CD4-positive, CD25-positive, alpha-beta regulatory T cell (primary cell): ENCODE measurements around the gene LEP. TPM values are rescaled to one million over a fixed set of nuclear protein-coding genes. Genes with fewer than 3 reads are reported as not detected.

Experiments
- ATAC-seq, 2 donors: fragments of 150-1000 bp; cut with Tn5 transposase; one replicate each; pipeline ENCODE4 v1.10.0; 2021; ENCODE audit warnings: low read depth in 2 of 2, moderate number of reproducible peaks in 2 of 2, moderate library complexity in 1 of 2
- DNase-seq, 3 donors: peaks; one replicate each; pipeline versions ENCODE4 v3.0.0 to v3.0.0-alpha.2; 2012 to 2022; ENCODE audit warnings: mixed read lengths in 1 of 3
- H3K27ac ChIP-seq: one replicate; pipeline ENCODE4 v1.7.0; 2013; ENCODE audit warnings: mild to moderate bottlenecking, low read length; ENCODE audit not compliant: insufficient read depth, poor library complexity, severe bottlenecking
- H3K27me3 ChIP-seq: one replicate; pipeline ENCODE4 v1.7.0; 2013; ENCODE audit warnings: low read length; ENCODE audit not compliant: control insufficient read depth, insufficient read depth
- H3K36me3 ChIP-seq: one replicate; pipeline ENCODE4 v1.7.0; 2013; ENCODE audit warnings: mild to moderate bottlenecking, low read length, moderate library complexity; ENCODE audit not compliant: control insufficient read depth, insufficient read depth
- H3K4me1 ChIP-seq: 2 replicates; pipeline ENCODE4 v1.7.0; 2013; ENCODE audit warnings: mild to moderate bottlenecking, low read length; ENCODE audit not compliant: insufficient read depth, control insufficient read depth, poor library complexity, severe bottlenecking
- H3K4me3 ChIP-seq: one replicate; pipeline ENCODE4 v1.7.0; 2013; ENCODE audit warnings: low read depth, mild to moderate bottlenecking, low read length, moderate library complexity
- H3K9me3 ChIP-seq, 2 experiments: 1 replicate in 1 of 2; 2 replicates in 1 of 2; pipeline ENCODE4 v1.7.0; 2013; ENCODE audit warnings: low read length in 2 of 2, mild to moderate bottlenecking in 1 of 2, moderate library complexity in 1 of 2; ENCODE audit not compliant: control insufficient read depth in 2 of 2
- H3K27ac Mint-ChIP-seq, 3 donors: one replicate each; pipeline ENCODE4 v1.8.0; 2020 to 2022; ENCODE audit warnings: mild to moderate bottlenecking in 3 of 3, mixed read lengths in 3 of 3, moderate library complexity in 2 of 3
- H3K27me3 Mint-ChIP-seq: one replicate; pipeline ENCODE4 v1.8.0; 2022; ENCODE audit warnings: mild to moderate bottlenecking, mixed read lengths
- H3K36me3 Mint-ChIP-seq: one replicate; pipeline ENCODE4 v1.8.0; 2020; ENCODE audit warnings: mixed read lengths
- H3K4me1 Mint-ChIP-seq, 4 donors: one replicate each; pipeline ENCODE4 v1.8.0; 2020 to 2022; ENCODE audit warnings: mixed read lengths in 4 of 4, mild to moderate bottlenecking in 1 of 4
- H3K4me3 Mint-ChIP-seq, 4 donors: one replicate each; pipeline ENCODE4 v1.8.0; 2020 to 2022; ENCODE audit warnings: mild to moderate bottlenecking in 4 of 4, mixed read lengths in 4 of 4, moderate library complexity in 3 of 4
- H3K9me3 Mint-ChIP-seq, 7 donors: one replicate each; pipeline ENCODE4 v1.8.0; 2020 to 2022; ENCODE audit warnings: mixed read lengths in 7 of 7, mild to moderate bottlenecking in 3 of 7, moderate library complexity in 2 of 7
- polyA plus RNA-seq, 4 donors: library from polyadenylated mRNA; unstranded; fragments of 300-500 nt; fragmentation: Illumina TruSeq; gene quantifications; one replicate each; pipeline ENCODE4 v1.2.3, GENCODE V29; 2021
- total RNA-seq: library from RNA; stranded (reverse); gene quantifications from one replicate; pipeline ENCODE4 v1.2.3, GENCODE V29; 2022

Gene LEP
- total and polyA plus RNA-seq, 5 donors from 2014 or later, result not detected

DNA sequence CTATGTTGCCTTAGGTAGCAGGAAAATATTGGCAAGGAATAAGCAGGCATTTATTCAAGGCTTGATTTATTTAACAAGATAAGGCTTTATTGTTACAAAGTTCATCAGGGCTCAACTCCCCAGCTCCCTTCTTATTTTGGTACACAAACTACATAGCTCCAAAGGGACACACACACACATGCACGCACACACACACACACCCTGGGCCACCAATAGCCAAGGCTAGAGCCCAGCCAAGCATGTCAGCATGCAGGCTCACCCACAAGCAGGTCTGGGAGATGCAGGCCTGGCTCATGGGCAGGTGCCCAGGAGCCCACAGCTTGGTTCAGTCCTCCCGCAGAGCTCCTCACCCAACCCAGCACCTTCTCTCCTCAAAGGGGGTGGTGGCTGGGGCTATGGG lies 23.4 kb downstream of the LEP start:
- no peaks in the 10 kb centered on the region for H3K27me3 ChIP-seq
- H3K36me3 ChIP-seq, result no peaks in the 10 kb centered on the region
- DNase-seq (no peak), ATAC-seq (no peak)
- H3K4me3 ChIP-seq, result no peak overlapping the region
- Mint-ChIP-seq H3K9me3 (no peaks in the 10 kb centered on the region), H3K27me3 (peaks cover 16% of the 10 kb centered on the region), H3K4me1 (no peaks in the 10 kb centered on the region), H3K36me3 (no peaks in the 10 kb centered on the region), H3K4me3 (no peak overlapping the region), H3K27ac (no peak overlapping the region)
- no peak overlapping the region for H3K27ac ChIP-seq
- no peaks in the 10 kb centered on the region for H3K9me3 ChIP-seq
- no peaks in the 10 kb centered on the region for H3K4me1 ChIP-seq

DNA sequence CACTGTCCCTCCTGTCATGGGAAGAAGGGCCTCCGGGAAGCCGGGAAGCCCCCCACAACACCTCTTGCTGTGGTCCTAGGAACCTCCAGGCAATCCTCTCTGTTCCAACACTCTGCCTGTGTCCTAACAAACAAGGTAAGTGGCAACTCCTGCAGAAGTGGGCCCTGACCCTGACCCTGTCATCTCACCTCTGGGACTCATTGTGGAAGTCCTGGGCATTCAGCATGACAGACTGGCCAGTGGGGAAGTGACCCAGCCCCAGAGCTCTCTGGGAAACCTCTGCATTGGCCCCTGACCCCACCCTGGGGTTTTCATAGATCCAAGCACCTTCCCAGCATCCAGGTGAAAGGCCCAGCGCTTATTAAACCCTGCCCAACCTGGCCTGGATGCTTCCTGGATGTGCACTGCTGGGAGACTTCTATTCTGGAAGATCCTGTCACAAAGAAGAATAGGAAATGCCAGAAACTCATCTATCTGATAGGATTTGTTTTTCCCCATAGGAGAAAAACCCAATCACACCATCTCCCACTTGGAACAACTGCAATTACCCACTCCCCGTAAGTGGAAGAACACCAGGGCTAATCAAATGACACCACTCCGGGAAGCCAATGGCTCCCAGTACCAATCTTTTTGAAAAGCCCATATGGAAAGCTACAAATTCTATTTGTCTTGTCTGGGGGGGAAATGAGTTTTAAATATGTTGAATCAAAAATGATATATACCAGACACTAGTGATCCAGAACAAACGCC lies 24.3 kb downstream of the LEP start:
- Mint-ChIP-seq H3K36me3 (no peaks in the 10 kb centered on the region), H3K4me3 (no peak overlapping the region), H3K27ac (no peak overlapping the region), H3K27me3 (peaks cover 16% of the 10 kb centered on the region), H3K4me1 (no peaks in the 10 kb centered on the region), H3K9me3 (no peaks in the 10 kb centered on the region)
- Histone ChIP-seq H3K4me1 (no peaks in the 10 kb centered on the region), H3K4me3 (no peak overlapping the region), H3K9me3 (no peaks in the 10 kb centered on the region), H3K27ac (no peak overlapping the region), H3K36me3 (no peaks in the 10 kb centered on the region), H3K27me3 (peaks cover 2% of the 10 kb centered on the region)
- ATAC-seq, result no peak
- DNase-seq, result no peak

DNA sequence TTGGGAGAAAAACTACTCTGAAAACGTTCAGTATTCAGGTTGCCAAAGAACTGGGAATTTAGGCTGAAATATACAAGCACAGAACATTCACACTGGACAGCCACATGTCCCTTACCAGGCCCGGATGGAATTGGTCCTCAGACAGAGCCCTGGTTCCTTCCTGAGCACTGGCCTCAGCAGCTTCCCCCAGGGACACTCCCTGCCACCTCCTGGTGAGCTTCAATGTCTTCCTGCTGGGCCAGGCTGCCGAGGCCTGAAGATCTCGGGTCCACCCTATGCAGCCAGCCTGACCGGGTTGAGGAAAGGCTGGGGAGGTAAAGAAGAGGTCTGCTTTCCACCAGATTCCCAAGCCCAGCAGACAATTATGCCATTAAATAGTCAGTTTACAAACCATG lies 24.8 kb downstream of the LEP start:
- DNase-seq (no peak), ATAC-seq (no peak)
- Mint-ChIP-seq H3K4me3 (no peak overlapping the region), H3K27ac (no peak overlapping the region), H3K4me1 (no peaks in the 10 kb centered on the region), H3K27me3 (peaks cover 16% of the 10 kb centered on the region), H3K9me3 (no peaks in the 10 kb centered on the region), H3K36me3 (no peaks in the 10 kb centered on the region)
- Histone ChIP-seq H3K9me3 (no peaks in the 10 kb centered on the region), H3K27ac (no peak overlapping the region), H3K4me1 (no peaks in the 10 kb centered on the region), H3K36me3 (no peaks in the 10 kb centered on the region), H3K27me3 (peaks cover 2% of the 10 kb centered on the region), H3K4me3 (no peak overlapping the region)

DNA sequence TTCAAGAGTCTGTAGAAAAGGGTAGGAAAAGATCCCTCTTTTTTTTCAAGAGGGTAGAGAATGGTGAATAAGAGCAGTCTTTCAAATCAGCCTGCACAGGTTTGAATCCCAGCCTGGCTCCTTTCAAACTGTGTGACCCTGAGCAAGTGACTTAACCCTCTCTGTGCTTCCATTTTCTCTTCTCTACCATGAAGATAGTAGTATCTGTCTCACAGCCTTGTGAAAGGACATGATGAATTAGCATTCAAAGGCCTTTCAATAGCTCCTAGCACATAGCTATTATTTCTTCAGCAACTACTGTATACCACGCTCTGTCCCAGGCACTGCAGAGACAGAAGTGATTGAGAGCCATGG lies 25.4 kb downstream of the LEP start:
- H3K27me3 ChIP-seq, result peaks cover 2% of the 10 kb centered on the region
- DNase-seq, result no peak
- H3K9me3 Mint-ChIP-seq, result no peaks in the 10 kb centered on the region
- H3K4me1 ChIP-seq, result no peaks in the 10 kb centered on the region
- H3K36me3 ChIP-seq, result no peaks in the 10 kb centered on the region
- H3K27ac ChIP-seq, result no peak overlapping the region
- H3K36me3 Mint-ChIP-seq, result no peaks in the 10 kb centered on the region
- H3K27ac Mint-ChIP-seq, result no peak overlapping the region
- H3K4me3 ChIP-seq, result no peak overlapping the region
- H3K4me3 Mint-ChIP-seq, result no peak overlapping the region
- no peaks in the 10 kb centered on the region for H3K9me3 ChIP-seq
- H3K27me3 Mint-ChIP-seq, result peaks cover 16% of the 10 kb centered on the region
- no peak for ATAC-seq
- peaks cover 0 to 3% (median 0%) of the 10 kb centered on the region in 4 donors for H3K4me1 Mint-ChIP-seq

DNA sequence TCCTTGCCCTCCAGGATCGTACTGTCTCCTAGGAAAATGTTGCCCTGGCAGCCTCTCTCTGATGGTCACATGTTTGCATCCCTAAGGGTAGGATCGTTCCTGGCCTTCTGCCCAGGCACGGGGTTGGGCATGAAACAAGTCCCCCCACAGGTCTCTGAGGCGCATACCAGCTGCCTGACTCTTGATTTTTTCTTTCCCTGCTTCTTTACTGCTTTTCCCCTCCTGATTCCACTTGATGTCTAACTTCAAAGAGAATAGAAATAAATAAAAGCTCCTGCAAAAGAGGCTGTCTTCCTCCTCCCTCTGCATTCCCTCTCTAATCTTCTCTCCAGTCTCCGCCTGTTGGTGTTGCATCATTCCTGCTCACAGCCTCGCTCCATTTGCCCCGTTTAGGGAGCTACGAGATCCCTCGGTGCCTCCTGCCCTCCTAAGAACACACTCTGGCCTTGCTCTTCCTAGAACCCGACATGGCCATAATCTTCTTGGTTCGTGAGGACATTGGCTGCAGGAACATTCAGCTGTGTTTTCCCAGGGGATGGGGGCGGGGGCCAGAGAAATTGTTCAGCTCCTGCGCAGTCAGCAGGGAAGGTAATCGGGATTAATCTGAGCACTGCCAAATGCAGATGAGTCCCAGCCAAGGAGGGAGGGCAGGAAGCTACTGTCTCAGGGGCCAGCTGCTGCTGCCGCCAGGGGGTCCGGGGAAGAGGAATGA lies 26.0 kb downstream of the LEP start:
- Mint-ChIP-seq H3K9me3 (no peaks in the 10 kb centered on the region), H3K4me1 (peaks cover 0 to 3% (median 0%) of the 10 kb centered on the region in 4 donors), H3K27me3 (peaks cover 16% of the 10 kb centered on the region), H3K36me3 (no peaks in the 10 kb centered on the region), H3K27ac (no peak overlapping the region), H3K4me3 (no peak overlapping the region)
- ATAC-seq, result no peak
- no peaks in the 10 kb centered on the region for H3K9me3 ChIP-seq
- H3K4me1 ChIP-seq, result no peaks in the 10 kb centered on the region
- DNase-seq, result no peak
- H3K27me3 ChIP-seq, result peaks cover 2% of the 10 kb centered on the region
- no peaks in the 10 kb centered on the region for H3K36me3 ChIP-seq
- no peak overlapping the region for H3K27ac ChIP-seq
- no peak overlapping the region for H3K4me3 ChIP-seq

DNA sequence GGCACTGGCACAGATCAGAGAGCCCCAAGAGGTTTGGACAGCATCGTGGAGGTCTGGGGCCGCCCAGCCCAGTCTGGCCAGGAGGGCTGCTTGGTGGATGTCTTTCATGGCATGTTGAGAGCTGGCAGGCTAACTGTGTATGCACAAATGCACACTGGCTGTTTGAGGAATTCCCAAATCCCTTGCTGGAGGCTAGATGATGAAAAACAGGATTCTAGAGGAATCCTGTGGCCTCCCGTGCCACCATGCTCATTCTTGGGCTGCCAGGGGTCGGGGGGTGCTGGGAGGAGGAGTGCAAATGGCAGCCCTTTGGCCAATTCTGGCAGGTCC lies 26.5 kb downstream of the LEP start:
- Histone ChIP-seq H3K9me3 (no peaks in the 10 kb centered on the region), H3K27me3 (peaks cover 2% of the 10 kb centered on the region), H3K27ac (no peak overlapping the region), H3K36me3 (no peaks in the 10 kb centered on the region), H3K4me1 (no peaks in the 10 kb centered on the region), H3K4me3 (no peak overlapping the region)
- H3K27me3 Mint-ChIP-seq, result peaks cover 16% of the 10 kb centered on the region
- no peaks in the 10 kb centered on the region for H3K9me3 Mint-ChIP-seq
- H3K36me3 Mint-ChIP-seq, result no peaks in the 10 kb centered on the region
- no peak for ATAC-seq
- H3K27ac Mint-ChIP-seq, result no peak overlapping the region
- H3K4me1 Mint-ChIP-seq, result peaks cover 0 to 3% (median 0%) of the 10 kb centered on the region in 4 donors
- H3K4me3 Mint-ChIP-seq, result no peak overlapping the region
- no peak for DNase-seq

DNA sequence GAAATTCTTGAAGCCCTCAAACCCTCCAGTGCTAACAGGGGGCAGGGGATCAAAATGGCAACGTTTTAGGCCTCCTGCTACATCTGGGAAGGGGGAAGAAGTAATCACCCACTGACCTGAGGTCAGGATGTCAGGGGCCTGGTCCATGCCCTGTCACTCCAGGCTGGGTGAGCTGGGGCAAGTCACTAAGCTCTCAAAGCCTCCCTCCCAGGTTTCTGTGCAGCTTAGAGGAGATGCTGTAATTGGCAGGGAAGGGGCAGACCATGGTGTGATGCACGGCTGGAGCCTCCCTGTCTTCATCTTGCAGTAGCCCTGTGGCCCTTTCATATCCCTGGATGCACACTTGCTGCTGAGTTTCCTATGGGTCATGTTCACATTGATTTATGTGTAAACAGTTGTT lies 27.2 kb downstream of the LEP start:
- no peaks in the 10 kb centered on the region for H3K9me3 Mint-ChIP-seq

DNA sequence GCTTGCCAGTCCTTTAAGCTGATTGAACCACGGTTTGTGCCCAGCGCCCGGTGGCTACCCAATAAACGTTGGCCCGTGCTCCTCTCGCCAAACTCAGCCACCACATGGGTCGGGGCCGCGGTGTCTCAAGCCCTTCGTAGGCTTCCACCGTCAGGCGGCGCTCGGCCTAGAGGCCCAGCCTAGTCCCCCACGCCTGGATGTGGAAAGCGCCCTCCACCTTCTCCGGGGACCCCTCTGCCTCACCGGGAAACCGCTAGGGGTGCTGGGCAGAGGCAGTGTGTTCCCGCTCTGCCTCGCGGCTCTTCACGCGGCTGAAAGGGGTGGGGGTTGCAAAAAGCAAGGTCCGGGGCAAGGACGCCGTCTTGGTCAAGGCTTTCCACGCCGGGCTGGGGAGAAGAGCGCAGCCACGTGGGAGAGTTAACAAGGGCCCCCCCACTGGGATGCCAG lies 29.8 kb downstream of the LEP start:
- Mint-ChIP-seq H3K36me3 (no peaks in the 10 kb centered on the region), H3K27me3 (peaks cover 27% of the 10 kb centered on the region), H3K4me1 (peaks cover 0 to 3% (median 0%) of the 10 kb centered on the region in 4 donors), H3K27ac (no peak overlapping the region), H3K9me3 (peaks cover 0 to 1% (median 0%) of the 10 kb centered on the region in 7 donors), H3K4me3 (no peak overlapping the region)
- no peak for DNase-seq
- no peak overlapping the region for H3K27ac ChIP-seq
- no peaks in the 10 kb centered on the region for H3K4me1 ChIP-seq
- H3K4me3 ChIP-seq, result no peak overlapping the region
- no peaks in the 10 kb centered on the region for H3K36me3 ChIP-seq
- H3K9me3 ChIP-seq, result no peaks in the 10 kb centered on the region
- ATAC-seq, result no peak
- H3K27me3 ChIP-seq, result peaks cover 2% of the 10 kb centered on the region

More for the DNA sequence above, 27.2 kb downstream of the LEP start:
- Histone ChIP-seq H3K4me1 (no peaks in the 10 kb centered on the region), H3K27ac (no peak overlapping the region), H3K36me3 (no peaks in the 10 kb centered on the region), H3K4me3 (no peak overlapping the region), H3K9me3 (no peaks in the 10 kb centered on the region), H3K27me3 (peaks cover 2% of the 10 kb centered on the region)
- Mint-ChIP-seq H3K4me3 (no peak overlapping the region), H3K4me1 (peaks cover 0 to 3% (median 0%) of the 10 kb centered on the region in 4 donors), H3K27me3 (peaks cover 16% of the 10 kb centered on the region), H3K36me3 (no peaks in the 10 kb centered on the region), H3K27ac (no peak overlapping the region)
- no peak for ATAC-seq
- no peak for DNase-seq
